HG02840 (cell line): ENCODE measurements around the gene TRAPPC14.
A peak's percentile ranks its signal among the peaks of the same experiment; 100 is the strongest.
"Not testable (repeated sequence)": the region's sequence is repeated elsewhere in the genome, so short reads cannot be mapped to it uniquely, and the experiment has no call there.

Experiments
- ATAC-seq: cut with Tn5 transposase; IDR thresholded peaks from one replicate; pipeline ENCODE4 v1.9.1; 2021; ENCODE audit warnings: mild to moderate bottlenecking, moderate library complexity, moderate number of reproducible peaks; ENCODE audit not compliant: unreplicated experiment, low FRiP score

TRAPPC14 gene

DNA sequence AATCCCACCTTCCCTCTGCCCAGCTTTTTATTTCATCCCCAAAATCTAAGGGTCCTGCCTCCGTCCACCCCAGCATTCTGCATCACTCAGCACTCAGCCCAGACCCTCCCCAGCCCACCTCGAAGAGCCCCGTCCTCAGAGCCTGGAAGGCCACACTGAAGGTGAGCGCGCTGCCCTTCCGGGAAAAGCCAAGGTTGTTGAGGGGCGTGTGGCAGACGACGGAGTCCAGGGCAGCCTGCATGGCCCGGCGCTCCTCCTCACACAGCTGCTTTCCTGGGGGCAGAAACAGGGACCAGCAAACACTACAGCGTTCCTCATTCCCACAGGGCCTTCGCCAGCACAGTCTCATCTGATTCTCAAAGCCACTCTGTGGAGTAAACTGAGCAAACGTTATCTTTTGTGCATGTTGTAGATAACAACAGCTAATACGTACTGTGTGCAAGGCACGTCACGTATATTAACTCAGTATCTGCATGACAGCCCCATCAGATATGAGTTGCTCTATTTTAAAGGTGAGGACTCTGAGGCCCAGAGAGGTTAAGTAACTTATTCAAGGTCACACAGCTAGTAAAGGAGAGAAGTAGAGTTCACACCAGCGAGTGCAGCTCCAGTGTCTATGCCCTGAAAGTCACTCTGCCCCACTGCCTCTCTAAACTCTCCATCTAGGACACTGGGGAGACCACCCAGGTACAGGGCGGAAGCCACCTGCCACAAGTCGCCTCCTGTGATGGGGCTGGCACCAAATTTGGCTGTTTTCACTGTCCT, 2.8 kb downstream of the TRAPPC14 start:
- ATAC-seq: no peak

GRCh38 chr7:100154651-100155491, 3.7 kb downstream of the TRAPPC14 start:
- no peak for ATAC-seq

DNA sequence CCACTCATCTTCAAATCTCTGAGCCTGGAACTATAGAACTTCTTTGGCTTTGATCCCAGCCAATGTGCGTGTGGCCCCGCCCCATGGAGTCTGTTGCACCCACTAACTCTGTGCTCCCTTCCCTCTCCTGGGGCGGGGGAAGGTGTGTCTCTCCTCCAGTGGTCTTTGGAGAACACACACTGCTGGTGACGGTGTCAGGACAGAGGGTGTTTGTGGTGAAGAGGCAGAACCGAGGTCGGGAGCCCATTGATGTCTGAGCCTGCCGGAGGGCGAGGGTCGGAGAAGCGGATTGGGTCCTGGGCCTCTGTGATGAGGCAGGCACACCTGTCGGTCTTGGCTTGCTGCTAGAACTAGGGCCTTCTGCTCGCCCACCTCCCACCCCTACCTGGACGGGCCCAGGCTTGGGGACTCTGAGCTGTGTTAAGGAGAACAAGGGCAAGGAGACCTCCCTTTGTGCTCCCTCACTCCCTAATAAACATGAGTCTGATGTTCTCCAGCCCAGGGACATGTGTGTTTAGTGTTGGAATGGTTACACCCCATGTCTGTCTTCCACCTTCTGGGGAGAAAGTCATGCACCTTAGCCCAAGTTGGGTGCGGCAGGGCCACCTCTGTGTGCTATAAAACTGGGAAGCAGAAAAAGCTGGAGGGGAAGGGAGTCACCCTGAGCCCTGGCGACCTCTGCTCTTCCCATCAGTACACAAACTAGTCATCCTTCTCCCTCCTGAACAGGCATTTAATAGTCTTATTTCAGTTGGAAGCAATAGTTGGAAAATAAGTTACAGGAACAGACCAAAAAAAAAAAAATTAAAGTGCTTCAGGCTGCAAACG, 4.6 kb downstream of the TRAPPC14 start:
- ATAC-seq: no peak

DNA sequence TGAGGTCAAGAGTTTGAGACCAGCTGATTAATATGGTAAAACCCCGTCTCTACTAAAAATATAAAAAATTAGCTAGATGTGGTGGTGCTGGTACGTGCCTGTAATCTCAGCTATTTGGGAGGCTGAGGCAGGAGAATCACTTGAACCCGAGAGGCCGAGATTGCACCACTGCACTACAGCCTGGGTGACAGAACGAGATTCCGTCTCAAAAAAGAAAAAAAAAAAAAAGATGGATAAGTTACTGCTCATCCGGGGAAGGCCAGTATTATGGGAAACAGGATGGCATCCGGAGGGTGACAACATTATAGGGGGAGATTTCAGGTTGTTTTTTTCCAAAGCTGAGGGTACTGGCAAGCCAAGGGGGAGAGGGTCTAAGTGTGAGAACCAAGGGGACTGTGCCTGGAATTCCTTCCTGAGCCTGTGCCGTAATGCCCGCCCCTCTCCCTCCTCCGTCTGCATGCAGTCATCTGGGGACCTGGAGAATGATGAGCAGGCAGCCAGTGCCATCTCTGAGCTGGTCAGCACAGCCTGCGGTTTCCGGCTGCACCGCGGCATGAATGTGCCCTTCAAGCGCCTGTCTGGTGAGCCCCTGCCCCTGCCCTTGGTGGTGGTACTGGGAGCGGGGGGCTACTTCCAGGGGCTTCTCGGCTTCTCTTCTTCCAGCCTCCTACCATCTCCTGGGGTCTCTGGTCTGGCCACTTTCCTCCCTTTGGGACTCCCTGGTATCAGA, 5.4 kb downstream of the TRAPPC14 start:
- no peak for ATAC-seq

DNA sequence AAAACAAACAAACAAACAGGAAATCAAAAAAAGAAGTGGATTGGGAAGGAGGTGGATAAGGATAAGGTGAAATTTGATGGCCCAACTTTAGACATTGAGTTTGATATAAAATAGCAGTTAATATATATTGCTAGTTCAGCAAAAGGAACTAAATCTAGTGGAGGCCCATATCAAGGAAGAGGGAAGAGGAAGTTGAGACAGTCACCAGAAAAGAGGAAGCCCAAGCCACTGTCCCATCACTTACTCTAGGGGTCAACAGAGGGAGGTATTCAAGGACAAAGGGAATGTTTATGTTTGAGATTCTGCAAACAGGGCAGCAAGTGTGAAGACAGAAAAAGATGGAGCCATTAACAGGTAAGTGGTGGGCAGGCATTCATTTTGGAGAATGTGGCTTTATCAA, 6.1 kb downstream of the TRAPPC14 start:
- ATAC-seq: no peak

DNA sequence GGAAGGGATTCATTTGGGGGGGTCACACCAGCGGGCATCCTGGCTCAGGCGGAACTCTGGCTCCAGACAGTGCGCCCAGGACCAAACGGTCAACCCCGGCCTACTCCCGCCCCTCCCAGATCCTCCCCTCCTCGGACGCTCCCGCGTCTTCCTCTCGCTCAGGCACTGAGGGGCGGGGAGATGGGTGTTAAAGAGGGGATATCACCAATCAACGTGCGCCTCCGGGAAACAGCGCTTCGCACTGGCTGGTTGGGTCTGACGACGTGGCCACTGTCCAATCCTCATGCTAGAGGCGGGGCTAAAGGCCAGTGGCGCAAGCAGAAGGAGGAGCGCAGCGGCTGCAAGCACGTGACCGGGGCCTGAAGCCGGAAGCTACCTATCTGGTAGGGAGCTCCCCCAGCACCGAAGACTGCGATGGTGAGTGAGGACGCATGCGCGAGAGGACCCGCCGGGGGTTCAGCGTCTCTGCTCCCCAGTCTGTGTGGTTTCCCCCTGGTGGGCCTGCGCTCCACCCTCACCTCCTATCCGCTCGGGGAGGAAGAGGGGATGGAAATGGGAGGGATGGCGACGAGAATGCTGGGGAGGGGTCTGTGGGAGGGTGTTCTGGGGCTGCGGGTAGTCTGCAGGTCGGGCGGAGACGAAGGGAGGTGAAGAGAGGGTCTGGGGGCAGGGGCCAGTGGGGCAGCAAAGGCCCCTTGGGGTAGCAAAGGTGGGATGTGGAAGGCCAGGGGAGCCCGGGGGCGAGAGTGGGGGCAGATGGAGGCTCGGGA, 9.8 kb downstream of the TRAPPC14 start, which contains the start of gene LAMTOR4:
Gene LAMTOR4 (plus strand): TSS at position 360 of the 770 bp plus-strand sequence. CDS start 55 bp downstream, at position 415.
- ATAC-seq: peak; percentile 99

GRCh38 chr7:100148225-100148558, 10.3 kb downstream of the TRAPPC14 start:
- ATAC-seq: no peak

DNA sequence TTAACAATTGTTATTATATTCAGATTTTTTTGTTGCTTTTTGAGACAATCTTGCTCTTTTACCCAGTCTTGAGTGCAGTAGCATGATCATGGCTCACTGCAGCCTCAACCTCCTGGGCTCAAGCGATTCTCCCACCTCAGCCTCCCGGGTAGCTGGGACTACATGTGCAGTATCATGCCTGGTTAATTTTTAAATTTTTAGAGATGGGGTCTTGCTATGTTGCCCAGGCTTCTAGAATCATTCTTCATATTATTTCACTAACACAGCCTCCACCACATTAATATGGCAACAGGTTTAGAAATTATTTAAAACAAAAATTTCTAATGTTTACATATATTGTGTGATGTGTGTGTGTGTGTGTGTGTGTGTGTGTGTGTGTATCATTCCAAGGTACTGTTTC, 11.2 kb downstream of the TRAPPC14 start:
- ATAC-seq: no peak

DNA sequence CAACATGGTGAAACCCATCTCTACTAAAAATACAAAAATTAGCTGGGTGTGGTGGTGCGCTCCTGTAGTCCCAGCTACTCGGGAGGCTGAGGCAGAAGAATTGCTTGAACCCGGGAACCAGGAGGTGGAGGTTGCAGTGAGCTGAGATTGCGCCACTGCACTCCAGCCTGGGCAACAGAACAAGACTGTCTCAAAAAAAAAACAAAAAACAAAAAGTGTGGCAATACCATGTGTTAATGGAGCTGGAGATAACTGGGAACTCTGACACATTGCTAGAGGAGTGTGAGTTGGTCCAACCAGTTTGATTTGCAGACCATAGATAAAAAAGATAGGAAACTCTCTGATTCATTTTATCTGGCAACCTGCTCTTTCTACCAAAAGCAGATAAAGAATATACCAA, 12.2 kb downstream of the TRAPPC14 start:
- ATAC-seq: not testable (repeated sequence)

- ATAC-seq: no peak
Observed at GRCh38 chr7:100142461-100142860, 16.1 kb downstream of the TRAPPC14 start.

- no peak for ATAC-seq
Observed at GRCh38 chr7:100141555-100141949, 17.0 kb downstream of the TRAPPC14 start.

DNA sequence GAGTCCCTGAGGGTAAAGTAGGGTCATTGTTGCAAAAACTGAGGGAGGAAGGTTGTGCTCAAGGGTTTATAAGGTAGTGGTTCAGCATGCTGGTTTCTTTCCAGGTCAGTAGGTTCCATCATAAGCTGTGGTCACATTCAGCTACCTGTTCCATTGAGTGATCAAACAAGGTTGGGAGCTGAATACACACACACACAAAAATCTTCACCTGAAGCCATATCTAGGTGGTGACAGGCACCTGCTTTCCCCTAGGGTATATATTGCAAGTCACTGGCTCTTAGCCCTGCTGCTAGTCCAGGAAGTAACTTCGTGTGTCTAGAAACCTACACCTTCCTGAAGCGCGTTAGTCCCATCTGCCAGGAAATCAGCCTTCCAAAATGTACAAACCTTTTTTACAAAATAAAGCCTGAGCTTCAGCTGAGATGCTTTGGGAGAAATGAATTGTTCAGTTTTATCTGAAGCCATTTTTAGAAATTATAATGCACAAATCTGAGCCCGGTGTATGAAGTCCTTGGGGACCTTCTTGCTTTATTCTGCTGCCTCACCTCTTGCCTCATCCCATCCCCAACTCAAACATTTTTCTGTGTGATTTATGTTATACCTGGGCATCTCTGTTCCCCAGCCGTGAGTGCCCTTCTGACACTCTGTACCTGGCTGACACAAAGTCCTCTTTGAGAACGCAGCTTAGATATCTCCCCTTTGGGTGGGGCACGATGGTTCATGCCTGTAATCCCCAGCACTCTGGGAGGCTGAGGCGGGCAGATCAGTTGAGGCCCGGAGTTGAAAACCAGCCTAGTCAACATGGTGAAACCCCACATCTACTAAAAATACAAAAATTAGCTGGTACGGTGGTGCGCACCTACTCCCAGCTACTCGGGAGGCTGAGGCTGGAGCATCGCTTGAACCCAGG, 20.4 kb downstream of the TRAPPC14 start:
- no peak for ATAC-seq

DNA sequence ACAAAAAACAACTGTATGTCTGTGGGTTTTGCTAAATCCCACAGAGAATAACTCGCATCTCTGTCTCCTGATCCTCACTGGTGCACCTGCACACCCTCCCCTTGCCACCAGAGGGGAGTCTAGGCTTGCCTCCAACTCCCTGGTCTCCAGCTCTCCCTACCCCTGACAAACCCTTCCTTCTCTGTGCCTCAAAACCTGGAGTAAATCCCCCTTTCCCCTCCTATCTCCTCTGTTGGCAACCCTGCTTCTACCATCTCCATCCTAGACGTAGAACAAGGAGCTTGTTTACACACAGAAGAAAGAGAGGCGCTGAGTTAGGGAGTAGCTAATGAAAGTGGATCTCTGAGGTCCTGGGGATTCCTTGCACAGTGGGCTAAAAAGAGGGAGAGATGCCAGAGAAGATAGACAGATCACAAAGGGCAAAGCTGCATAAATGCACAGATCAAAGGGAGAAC, 25.8 kb downstream of the TRAPPC14 start:
- peak; percentile 53 for ATAC-seq

DNA sequence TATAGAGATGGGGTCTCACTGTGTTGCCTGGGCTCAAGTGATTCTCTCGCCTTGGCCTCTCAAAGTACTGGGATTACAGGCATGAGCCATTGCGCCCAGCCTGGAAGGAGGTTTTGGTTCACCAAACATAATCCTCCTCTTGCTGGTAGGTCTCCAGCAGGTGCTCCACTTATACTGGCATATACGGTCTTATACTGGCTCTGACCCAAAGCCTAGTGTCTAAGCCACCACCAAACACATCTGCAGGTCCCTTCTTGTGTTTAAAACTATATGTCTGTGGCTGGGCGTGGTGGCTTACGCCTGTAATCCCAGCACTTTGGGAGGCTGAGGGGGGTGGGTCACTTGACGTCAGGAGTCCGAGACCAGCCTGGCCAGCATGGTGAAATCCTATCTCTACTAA, 26.4 kb downstream of the TRAPPC14 start:
- ATAC-seq: no peak

GRCh38 chr7:100130608-100131453, 27.7 kb downstream of the TRAPPC14 start:
- ATAC-seq: no peak

- not testable (repeated sequence) for ATAC-seq
Observed at GRCh38 chr7:100130220-100130607, 28.3 kb downstream of the TRAPPC14 start.

GRCh38 chr7:100128637-100128963, 29.9 kb downstream of the TRAPPC14 start:
- no peak for ATAC-seq
